Stromal cell of bone marrow (primary cell): Measurements from ENCODE around the gene PPIE.
"Not testable (repeated sequence)": the region's sequence is repeated elsewhere in the genome, so short reads cannot be mapped to it uniquely, and the experiment has no call there.

Experiments used
- DNase-seq: peaks from one replicate; pipeline ENCODE4 v3.0.0-alpha.2; 2012; ENCODE audit warnings: low read depth

PPIE gene

DNA sequence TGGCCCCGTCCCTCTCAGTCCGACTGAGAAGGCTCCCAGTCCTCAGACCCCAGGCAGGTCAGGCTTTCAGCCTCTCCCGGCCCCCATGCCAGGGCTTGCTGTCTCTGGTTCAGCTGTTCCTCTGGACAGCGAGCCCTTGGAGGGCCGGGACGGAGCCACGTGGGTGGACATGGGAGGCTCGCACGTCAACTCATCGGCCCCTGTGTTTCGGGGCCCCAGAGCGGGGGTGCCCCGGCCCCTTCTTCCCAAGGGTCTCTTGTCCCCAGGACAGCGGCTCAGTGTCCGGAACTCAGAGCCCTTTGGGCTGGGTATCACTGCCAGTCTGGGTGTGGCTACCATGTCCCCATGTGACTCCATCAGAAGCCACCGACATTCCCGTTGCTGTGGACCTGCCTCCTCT lies 39.2 kb downstream of the PPIE start:
- not testable (repeated sequence) for DNase-seq

DNA sequence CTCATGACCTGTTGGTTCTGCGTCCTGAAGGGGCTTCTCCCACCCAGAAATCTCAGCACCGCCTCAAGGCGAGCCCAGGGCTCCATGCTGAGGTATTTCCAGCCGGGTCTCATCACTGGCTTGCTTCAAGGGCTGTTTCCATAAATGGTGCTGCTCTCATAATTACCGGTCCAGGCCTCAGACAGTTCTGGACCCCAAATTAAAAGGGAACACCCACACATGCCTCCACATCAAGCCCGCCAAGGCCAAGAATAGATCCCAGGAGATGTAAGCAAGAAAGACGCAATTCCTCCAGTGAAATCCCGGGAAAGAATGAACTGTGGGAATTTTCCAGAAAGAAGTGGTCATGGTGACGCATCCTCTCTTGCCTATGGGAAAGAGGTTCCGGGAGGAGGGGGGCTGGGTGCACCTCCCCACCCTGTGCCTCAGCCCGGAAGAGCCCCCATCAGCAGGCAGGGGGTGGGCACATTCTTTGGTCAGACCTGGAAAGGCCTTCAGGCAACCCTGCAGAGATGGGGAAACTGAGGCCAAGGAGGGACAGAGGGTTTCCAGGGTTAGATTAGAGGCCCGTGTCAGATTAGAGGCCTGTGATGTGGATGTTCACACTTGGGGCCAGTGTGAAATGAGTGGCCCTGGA lies 39.9 kb downstream of the PPIE start:
- not testable (repeated sequence) for DNase-seq

DNA sequence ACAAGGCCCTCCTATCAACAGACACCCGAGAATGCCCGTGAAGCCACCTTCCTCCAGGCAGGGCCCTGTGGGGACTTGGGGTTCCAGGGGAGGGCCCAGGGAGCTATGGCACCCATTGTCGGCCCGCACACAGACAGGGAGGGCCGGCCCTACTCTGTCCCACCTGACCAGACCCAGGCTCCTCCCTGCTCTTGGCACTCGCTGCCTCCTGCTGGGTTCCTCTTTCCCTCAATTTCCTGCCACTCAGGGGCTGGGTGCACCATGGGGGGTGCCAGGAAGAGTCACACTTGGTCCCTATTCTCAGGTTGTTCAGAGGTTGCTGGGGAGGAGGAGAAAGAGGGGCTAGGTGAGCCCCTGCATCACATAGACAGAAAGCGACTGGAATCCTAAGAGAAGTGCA lies 40.5 kb downstream of the PPIE start:
- no peak for DNase-seq

DNA sequence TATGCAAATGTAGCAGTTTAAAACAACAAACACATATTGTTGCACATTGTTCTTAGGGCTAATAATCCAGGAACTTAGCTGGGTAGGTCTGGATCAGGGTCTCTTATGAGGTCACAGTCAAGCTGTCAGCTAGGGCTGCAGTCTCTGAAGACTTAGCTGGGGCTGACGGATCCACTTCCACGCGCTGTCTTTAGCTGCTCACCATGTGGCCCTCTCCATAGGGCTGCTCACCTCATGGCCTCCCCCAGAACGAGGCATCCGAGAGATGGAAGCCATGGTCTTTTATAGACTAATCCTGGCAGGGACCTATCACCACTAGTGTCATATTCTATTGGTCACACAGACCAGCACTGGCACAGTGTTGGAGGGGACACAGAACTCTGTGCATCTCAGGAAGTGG lies 41.1 kb downstream of the PPIE start:
- no peak for DNase-seq

DNA sequence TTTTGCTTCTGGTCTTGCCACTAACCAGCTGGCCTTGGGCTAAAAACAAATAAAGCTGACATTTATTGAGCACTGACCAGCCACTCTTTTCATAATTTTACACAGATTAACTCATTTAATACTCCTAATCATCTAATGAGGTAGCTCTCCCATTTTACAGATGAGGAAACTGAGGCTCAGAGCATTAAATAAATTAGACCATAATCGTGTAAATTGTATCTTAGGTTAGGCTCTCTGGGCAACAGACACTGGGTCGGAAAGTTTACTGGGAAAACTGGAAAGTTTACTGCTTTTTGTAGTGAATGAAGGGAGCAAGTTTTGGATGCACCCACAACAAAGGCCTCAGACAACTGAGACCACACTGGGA lies 42.6 kb downstream of the PPIE start:
- DNase-seq = no peak

DNA sequence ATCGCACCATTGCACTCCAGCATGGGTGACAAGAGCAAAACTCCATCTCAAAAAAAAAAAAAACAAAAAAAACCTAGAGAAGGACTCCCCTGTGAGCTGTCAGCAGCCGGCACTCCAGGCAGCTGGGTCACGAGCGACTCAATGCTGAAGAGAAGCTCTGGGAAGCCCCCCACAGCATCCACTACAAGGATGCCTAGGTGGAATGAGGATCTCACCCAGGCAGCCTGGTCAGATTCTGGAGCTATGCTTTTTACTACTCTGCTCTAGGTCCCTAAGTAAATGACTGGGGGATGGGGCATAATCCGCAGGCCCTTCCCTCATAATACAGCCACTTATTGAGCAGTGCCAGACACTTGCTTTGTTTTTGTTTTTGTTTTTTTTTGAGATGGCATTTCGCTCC lies 43.4 kb downstream of the PPIE start:
- no peak for DNase-seq

DNA sequence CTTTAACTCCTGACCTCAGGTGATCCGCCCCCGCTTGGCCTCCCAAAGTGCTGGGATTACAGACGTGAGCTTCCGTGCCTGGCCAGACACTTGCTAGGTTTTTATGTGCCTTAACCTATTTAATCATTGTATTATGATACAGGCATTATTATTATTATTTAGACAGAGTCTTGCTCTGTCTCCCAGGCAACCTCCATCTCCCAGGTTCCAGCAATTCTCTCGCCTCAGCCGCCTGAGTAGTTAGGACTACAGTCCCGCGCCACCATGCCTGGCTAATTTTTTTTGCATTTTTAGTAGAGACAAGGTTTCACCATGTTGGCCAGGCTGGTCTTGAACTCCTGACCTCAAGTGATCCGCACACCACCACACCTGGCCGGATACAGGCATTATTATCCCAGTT lies 44.0 kb downstream of the PPIE start:
- not testable (repeated sequence) for DNase-seq

DNA sequence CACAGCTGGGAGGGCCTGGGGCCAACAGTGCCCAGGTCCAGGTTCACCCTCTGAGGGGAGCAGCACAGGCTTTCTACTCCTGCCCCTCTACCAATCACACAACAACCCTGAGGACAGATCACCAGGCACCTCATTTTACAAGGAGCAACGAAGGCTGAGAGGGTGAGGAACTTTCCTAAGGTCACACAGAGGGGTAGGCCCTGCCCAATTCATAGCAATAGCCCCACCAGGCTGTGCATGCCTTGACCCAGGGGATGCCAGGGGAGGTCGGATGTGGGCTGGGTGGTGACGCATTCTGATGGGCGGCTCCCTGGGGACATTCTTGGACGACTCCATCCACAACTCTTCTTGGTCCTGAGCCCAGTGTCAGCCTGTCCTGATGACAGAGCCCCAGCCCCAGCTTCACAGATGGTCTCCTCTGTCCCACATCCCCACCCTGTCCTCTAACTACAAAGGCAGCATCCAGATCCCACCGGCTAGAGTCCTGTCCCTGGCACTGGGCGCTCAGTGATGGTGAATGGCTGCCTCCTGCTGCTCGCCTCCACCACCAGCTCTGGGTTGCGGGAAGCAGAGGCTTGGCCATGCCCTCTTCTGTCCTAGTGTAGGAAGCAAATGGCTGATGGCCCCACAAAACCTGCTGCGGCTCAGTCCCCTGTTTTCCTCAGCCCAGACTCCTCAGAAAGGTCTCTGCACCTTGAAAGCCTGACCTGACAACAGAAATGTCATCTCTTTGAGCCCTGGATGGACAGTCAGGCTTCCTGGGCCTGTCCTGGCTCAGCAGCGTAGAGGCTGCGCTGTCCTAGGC lies 47.8 kb downstream of the PPIE start:
- not testable (repeated sequence) for DNase-seq

DNA sequence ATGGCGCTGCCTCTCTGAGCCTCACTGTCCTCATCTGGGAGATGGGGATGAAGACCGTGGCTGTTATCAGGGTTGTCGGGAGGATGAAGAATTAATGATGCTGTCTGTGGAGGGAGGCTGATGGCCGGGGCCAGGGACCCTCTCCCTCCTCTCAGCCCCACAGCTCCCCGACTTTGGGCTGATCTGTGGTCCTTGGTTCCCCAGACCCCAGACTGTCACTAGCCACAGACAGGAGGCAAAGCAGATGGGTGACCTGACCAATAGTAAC lies 48.4 kb downstream of the PPIE start:
- not testable (repeated sequence) for DNase-seq

DNA sequence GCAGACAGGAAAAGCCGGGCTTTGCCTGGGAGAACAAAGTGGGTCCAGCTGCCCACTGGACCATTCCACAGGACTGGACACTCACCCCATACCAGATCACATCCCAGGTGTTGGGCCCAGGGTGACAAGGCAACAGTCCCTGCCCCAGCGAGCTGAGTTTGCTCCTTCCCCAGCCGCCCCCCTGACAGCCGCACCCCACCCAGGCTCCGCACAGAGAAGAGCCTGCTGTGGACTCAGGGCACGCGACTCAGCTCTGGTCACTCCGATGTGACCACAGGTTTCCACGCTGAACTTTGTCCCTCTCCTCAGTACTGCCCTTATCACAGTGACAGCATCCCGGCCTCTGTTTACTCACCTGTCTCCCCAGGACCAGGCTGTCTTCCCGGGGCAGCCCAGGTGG lies 48.8 kb downstream of the PPIE start:
- DNase-seq = no peak

DNA sequence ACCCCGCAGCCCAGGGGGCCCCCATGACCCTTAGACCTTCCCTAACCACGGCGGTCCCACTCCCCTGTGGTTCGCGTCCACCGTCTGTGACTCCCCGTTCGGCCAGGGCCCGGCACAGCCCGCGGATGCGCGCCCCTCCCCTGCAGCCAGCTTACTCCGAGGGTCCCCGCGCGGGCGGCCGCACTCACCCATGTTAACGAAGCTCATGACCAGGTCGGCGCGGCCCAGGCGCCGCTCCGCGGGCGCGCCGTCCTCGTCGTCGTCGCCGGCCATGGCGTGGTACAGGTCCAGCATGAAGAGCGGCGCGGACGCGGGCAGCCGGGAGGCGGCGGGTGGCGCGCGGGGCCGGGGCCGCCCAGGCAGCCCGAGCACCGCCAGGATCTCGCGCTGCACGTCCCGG lies 49.3 kb downstream of the PPIE start:
- DNase-seq = not testable (repeated sequence)

DNA sequence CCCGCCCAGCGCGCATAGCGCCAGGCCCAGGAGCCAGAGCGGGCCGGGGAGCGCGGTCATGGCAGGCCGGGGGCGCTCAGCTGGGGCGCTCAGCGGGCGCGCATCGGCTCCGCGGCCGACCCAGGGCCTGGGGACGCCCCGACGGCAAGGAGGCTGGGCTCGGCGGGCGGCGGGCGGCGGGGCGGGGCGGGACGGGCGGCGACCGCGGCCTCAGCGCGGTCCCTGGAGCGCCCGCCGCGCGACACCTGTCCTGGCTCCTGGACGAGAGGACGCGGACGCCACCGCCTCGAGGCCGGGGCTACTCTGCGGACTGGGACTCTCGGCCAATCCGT lies 49.7 kb downstream of the PPIE start:
- no peak for DNase-seq

DNA sequence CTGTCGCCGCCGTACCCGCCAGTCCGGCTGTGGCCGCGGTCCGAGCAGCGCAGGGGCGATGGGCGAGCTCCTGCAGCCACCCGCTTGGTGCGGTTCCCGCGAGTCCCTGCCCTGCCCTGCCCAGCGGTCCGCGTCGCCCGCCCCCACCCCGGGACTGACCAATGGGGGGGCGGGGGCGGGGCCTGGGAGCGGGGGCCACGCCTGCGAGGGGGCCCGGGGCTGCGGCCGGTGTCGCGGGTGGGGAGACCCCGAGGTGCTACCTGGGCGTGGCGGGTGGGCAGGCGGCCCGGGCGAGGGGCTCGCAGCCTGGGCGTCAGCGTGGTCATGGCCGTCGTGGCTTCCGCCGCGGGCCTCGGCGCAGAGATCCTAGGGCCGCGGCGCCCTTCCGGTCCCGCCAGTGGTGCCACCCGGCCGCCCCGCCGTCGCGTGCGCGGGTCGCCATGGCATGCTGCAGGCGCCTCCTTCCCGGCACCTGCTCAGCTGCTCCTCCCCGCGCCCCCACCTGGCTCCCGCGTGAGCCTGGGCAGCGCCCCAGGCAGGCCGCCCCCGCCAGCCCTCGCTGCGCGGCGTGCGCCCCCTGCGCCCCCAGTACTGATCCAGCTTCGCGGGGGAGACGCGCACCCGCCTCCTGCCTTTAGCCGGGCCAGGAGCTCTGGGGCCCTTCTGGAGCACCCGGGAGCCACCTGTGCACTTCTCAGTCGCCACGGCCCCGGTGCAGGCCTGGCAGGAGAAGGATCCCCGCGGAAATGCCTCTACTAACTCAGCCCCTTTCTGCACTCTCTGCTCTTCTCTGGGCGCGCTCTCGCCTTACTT lies 50.3 kb downstream of the PPIE start, which contains the start of gene BMP8B:
Gene BMP8B (minus strand): TSS at position 108 of the 813 bp plus-strand sequence. CDS start 380 bp downstream, outside the sequence.
- no peak for DNase-seq

DNA sequence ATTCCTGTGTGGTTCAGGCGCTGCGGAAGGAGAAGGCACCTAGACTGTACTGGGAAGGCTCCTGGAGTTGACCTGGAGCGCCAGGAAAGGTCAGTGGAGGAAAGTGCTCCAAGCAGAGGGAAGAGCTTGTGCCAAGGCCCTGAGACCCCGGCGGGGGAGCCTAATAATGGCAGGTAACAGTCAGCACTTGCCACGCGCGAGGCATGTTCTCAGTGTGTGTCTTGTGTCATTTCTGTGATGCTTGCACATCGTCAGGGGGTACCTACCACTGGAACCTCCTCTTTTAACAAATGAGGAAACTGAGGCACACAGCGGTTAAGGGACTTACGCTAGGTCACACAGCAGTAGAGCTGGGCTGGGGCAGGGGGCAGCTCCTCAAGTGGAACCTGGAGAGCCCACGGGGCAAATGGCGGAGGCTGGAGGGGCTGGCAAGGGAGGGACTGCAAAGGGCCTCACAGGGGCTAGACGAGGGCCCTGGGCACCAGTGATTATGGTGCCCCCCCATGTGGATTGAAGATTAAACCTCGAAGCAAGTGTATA lies 51.0 kb downstream of the PPIE start:
- no peak for DNase-seq

DNA sequence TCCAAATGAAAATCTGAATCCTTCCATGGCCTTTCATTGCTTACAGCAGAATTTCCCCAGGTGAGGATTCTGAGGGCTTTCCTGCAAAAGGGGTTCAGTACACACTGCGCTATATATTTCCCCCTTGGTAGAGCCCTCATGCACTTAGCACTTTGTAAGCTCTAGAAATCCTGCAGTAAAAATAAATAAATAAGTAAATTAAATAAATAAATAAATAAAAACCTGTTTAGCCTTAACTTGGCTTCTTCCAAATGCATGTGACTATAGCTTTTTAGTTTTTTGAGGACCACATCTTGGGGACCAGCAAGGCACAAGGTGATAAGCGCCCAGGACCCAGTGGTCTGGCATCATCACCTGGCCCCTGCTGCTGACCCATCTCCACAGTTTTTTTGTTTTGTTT lies 53.2 kb downstream of the PPIE start:
- no peak for DNase-seq

DNA sequence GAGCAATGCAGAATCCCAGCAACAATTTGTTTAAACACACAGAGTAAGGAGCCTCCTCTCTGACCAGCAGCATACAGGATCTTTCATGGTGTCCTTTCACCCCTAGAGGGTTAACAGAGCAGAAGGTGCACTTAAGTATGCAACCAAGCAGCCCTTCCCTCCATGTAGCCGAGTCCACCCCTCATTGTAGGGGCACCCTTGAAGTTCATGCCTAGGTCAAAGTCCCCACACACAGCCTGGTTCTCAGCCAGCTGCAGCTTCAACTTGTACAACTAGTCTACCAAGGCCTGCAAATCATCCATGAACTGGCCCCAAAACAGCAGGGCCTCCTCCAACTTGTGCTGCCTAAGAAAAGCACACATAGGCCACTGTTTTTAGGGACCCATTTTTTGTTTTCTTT lies 57.0 kb downstream of the PPIE start:
- DNase-seq = no peak

DNA sequence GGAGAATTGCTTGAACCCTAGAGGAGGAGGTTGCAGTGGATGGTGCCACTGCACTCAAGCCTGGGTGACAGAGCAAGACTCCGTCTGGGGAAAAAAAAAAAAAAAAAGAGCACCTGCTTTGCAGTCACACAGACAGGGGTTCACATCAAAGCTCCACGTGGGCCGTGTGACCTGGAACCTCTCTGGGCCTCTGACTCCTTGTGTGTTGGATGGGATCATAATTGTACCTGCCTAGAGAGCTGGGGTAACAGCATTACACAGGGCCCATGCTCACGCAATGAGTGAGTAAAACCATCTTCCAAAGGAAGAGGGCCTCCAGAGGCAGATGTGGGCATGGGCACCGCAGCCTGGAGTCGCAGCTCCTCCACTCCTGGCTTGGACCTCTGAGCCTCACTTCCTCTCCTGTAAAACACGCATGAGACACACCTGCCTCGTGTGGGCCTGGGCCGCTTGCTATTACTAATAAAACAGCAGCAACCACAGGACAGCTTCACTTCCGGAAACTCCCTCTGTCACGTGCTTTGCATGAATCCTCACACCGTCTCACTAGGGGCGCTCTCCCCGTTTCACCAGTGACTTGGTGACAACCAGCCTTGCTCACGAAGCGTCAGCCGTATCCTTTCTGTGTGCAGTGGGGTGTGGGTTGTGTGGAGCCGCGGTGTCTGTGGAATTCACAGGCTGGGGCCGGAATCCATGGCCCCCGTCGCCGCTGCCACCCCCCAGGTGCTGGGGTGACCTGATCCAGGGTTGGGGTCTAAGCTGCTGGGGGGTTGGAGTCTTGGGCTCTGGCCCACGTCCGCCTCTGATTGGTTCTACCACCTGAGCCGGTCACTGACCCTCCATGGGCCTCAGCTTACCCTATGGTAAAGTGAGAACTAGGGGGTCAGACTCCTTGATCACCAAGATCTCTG lies 60.4 kb downstream of the PPIE start:
- peak; percentile 14 for DNase-seq

DNA sequence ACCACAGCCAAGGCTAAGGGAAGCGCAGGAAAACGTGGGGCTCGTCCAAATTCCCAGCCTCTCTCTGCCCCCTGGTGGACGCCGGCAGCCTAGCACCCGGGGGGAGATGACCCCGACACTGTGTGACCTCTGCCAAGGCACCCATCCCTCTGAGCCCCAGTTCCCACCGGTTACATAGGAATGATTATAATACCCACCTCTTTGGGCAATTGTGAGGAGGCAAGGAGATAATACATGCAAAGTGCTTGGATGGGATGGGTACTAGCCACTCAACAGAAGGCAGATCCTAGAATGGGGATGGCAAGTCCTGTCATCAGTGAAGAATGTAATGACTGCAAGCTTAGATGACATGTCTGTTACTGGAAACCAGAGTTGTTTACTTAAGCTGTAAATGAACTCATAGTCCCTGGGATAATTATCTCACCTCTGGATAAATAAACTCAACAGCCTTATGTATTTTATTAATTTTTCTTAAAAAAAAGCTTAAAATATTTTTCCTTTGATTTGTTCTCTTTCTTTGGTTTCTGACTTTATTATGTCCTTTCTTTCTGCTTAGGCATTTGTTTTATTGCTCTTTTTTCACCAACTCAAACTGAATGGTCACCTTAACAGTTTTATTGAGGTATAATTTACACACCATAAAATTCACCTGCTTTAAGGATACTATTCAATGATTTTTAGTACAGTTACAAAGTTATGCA lies 61.2 kb downstream of the PPIE start:
- DNase-seq = peak; percentile 51

DNA sequence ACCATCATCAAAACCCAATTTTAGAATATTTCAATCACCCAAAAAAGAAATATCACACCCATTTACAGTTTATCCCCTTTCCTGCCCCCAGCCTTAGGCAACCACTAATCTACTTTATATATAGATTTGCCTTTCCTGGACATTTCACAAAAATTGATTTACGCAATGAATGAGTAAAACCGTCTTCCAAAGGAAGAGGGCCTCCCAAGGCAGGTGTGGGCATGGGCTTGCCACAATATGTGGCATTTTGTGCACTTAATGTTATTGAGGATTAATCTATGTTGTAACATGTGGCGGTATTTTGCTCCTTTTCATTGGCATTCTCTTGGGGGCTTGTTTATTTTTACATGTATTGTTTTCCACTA lies 61.8 kb downstream of the PPIE start:
- DNase-seq = no peak

DNA sequence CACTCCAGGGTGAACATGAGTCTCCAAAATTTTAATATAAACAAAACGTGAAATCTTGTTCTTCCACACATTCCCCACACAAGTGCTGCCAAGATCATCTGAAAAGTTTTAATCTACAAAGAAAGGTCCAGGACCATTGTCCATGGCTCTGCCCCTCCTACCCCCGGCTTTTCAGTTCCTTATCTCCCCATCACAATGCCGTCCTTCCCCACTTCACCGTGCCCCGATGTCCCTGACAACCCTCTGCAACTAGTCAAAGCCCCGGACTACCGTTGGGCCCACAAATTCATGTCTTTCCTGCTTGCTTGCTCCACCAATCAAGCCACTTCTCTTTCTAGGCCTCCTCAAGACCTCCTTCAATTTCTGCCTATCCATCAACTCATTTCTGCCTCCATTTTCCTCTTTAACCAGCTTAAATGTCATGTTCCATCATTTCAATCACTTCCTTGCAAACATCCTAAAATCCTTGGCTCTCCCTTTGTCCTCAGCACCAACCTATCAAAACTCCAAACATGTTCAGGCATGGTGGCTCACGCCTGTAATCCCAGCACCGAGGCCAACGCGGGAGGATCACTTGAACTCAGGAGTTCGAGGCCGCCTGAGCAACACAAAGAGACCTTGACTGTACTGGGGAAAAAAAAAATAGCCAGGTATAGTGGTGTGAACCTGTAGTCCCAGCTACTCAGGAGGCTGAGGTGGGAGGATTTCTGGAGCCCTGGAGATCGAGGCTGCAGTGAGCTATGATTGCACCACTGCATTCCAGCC lies 64.0 kb downstream of the PPIE start:
- DNase-seq = no peak

DNA sequence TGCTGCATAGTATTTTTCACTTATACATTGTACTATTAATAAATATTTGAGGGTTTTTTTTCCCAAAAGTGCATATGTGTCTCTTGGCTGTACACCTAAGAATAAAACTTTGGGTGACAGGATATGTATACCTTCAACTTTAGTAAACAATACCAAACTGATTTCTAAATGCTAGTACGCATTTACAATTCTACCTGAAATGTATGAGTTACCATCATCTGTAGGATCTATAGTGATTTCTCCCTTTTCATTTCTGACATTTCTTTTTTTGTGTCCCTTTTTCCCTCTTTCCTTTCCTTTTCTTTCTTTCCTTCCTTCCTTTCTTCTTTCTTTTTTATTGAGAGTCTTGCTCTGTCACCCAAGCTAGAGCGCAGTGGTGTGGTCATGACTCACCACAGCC lies 66.7 kb downstream of the PPIE start:
- DNase-seq = no peak
